Tibial nerve (tissue), 4 donors: Measurements from ENCODE around the gene PPP1R15B. TPM values are rescaled to one million over a fixed set of nuclear protein-coding genes. Genes with fewer than 3 reads are reported as not detected.

Experiments
- DNase-seq, 2 donors: peaks; one replicate each; pipeline ENCODE4 v3.0.0-alpha.2; 2019; ENCODE audit warnings: low spot score in 2 of 2
- H3K27ac ChIP-seq, 4 donors: fragments of 200-600 bp; sonication (generic) in 3 of 4; one replicate each; pipeline ENCODE4 v1.5.1; 2017 to 2019; ENCODE audit warnings: mild to moderate bottlenecking in 1 of 4
- H3K27me3 ChIP-seq, 2 donors: fragments of 200-600 bp; sonication (generic) in 1 of 2; one replicate each; pipeline versions ENCODE4 v1.5.1 to v1.6.0; 2017 to 2019
- H3K36me3 ChIP-seq, 3 donors: fragments of 200-600 bp; sonication (generic); one replicate each; pipeline ENCODE4 v1.5.1; 2018 to 2019
- H3K4me1 ChIP-seq, 4 donors: fragments of 200-600 bp; sonication (generic) in 3 of 4; one replicate each; pipeline ENCODE4 v1.5.1; 2017 to 2019
- H3K4me3 ChIP-seq, 4 donors: fragments of 200-600 bp; sonication (generic) in 3 of 4; one replicate each; pipeline ENCODE4 v1.5.1; 2017 to 2019; ENCODE audit warnings: mild to moderate bottlenecking in 1 of 4, moderate library complexity in 1 of 4
- H3K9me3 ChIP-seq, 4 donors: fragments of 200-600 bp; sonication (generic) in 3 of 4; one replicate each; pipeline ENCODE4 v1.5.1; 2017 to 2019
- CTCF ChIP-seq, 5 experiments: fragments of 200-600 bp in 3 of 5; fragments of 450-650 bp in 2 of 5; sonication (generic) in 3 of 5; IDR thresholded peaks; one replicate each; pipeline ENCODE4 v1.5.1; 2016 to 2019; ENCODE audit warnings: antibody characterized with exemption in 5 of 5, mild to moderate bottlenecking in 3 of 5, moderate library complexity in 2 of 5
- EP300 ChIP-seq, 2 donors: sonication (generic); formaldehyde crosslinking; IDR thresholded peaks; one replicate each; pipeline ENCODE4 v1.6.1; 2017; ENCODE audit warnings: antibody characterized with exemption in 2 of 2, mild to moderate bottlenecking in 1 of 2
- POLR2A ChIP-seq, 2 donors: fragments of 450-650 bp; IDR thresholded peaks; one replicate each; pipeline ENCODE4 v1.6.1; 2017; ENCODE audit warnings: antibody characterized with exemption in 2 of 2, mild to moderate bottlenecking in 2 of 2, moderate library complexity in 2 of 2
- WGBS, 2 donors: methylation state at CpG; one replicate each; pipeline ENCODE4 v1.1.5; 2018; 5-methylcytosine and 5-hydroxymethylcytosine counted together
- total RNA-seq, 4 donors: library from RNA; depleted of rRNA; stranded (reverse); fragments of >200 nt; gene quantifications; one replicate each; pipeline ENCODE4 v1.1.0, GENCODE V29; 2016

The PPP1R15B gene
- total RNA-seq, 4 donors from 2014 or later = 42.9 to 59.9 (median 49.2) TPM

- peaks cover 0 to 17% of the 10 kb centered on the region in 2 donors for H3K27me3 ChIP-seq
- no peaks in the 10 kb centered on the region for H3K9me3 ChIP-seq
- H3K27ac ChIP-seq = no peak overlapping the region
- 32 to 52% methylated on average over 2 of the region's 2 CpGs for WGBS, 2 donors
- no peak for DNase-seq
- H3K4me3 ChIP-seq = peak overlapping the region in 3 of 4 donors; percentile 17 to 24 (median 22)
- peaks cover 0 to 9% (median 8%) of the 10 kb centered on the region in 4 donors for H3K4me1 ChIP-seq
- TF ChIP-seq CTCF (IDR thresholded peaks at IDR 0.05) = no peak
- H3K36me3 ChIP-seq = no peaks in the 10 kb centered on the region
Observed at GRCh38 chr1:204382714-204383083, 28.9 kb downstream of the PPP1R15B start.

- TF ChIP-seq EP300 (IDR thresholded peaks at IDR 0.05) (no peak), POLR2A (IDR thresholded peaks at IDR 0.05) (no peak), CTCF (IDR thresholded peaks at IDR 0.05) (no peak)
- peaks cover 0 to 40% of the 10 kb centered on the region in 2 donors for H3K27me3 ChIP-seq
- peaks cover 0 to 15% (median 12%) of the 10 kb centered on the region in 4 donors for H3K4me1 ChIP-seq
- 68 to 73% methylated on average over 8 of the region's 8 CpGs for whole genome bisulfite sequencing, 2 donors
- H3K27ac ChIP-seq = no peak overlapping the region
- no peak overlapping the region for H3K4me3 ChIP-seq
- DNase-seq = no peak
- no peaks in the 10 kb centered on the region for H3K9me3 ChIP-seq
- no peaks in the 10 kb centered on the region for H3K36me3 ChIP-seq
Observed at GRCh38 chr1:204380293-204380831, 31.3 kb downstream of the PPP1R15B start.

GRCh38 chr1:204377800-204378668, 33.6 kb downstream of the PPP1R15B start:
- 3 to 5% methylated on average over 28 to 54 of the region's 55 CpGs for WGBS, 2 donors
- Histone ChIP-seq H3K9me3 (no peaks in the 10 kb centered on the region), H3K27ac (peak overlapping the region in 1 of 4 donors; percentile 54), H3K4me1 (peaks cover 0 to 15% (median 12%) of the 10 kb centered on the region in 4 donors), H3K4me3 (peak overlapping the region; percentile 14 to 54 (median 52)), H3K27me3 (peaks cover 0 to 43% of the 10 kb centered on the region in 2 donors), H3K36me3 (no peaks in the 10 kb centered on the region)
- no peak for DNase-seq
- TF ChIP-seq POLR2A (IDR thresholded peaks at IDR 0.05) (no peak), EP300 (IDR thresholded peaks at IDR 0.05) (no peak), CTCF (IDR thresholded peaks at IDR 0.05) (no peak)

- Histone ChIP-seq H3K27ac (peak overlapping the region in 1 of 4 donors; percentile 54), H3K4me3 (peak overlapping the region; percentile 14 to 54 (median 52)), H3K27me3 (peaks cover 0 to 43% of the 10 kb centered on the region in 2 donors), H3K36me3 (no peaks in the 10 kb centered on the region), H3K4me1 (peaks cover 0 to 15% (median 12%) of the 10 kb centered on the region in 4 donors), H3K9me3 (no peaks in the 10 kb centered on the region)
- WGBS, 2 donors = 54 to 60% methylated on average over 25 to 28 of the region's 28 CpGs
- TF ChIP-seq EP300 (IDR thresholded peaks at IDR 0.05) = no peak
- TF ChIP-seq POLR2A (IDR thresholded peaks at IDR 0.05) = no peak
- TF ChIP-seq CTCF (IDR thresholded peaks at IDR 0.05) = no peak
- DNase-seq = no peak
Observed at GRCh38 chr1:204376919-204377799, 34.5 kb downstream of the PPP1R15B start.
